HepG2 (cell line): ENCODE data around the gene MTOR. TPM values are rescaled to one million over a fixed set of nuclear protein-coding genes. Genes with fewer than 3 reads are reported as not detected.

Experiments used
- CAMTA2 ChIP-seq: sonication (generic); formaldehyde crosslinking; IDR thresholded peaks from 2 replicates; pipeline ENCODE4 v1.4.0; 2020; ENCODE audit warnings: mild to moderate bottlenecking, missing genetic modification reagents, borderline replicate concordance
- DNMT1 ChIP-seq: sonication (generic); formaldehyde crosslinking; IDR thresholded peaks from 2 replicates; pipeline ENCODE4 v1.5.1; 2020; ENCODE audit warnings: mild to moderate bottlenecking, missing genetic modification reagents
- FOSL2 ChIP-seq: sonication (generic); formaldehyde crosslinking; IDR thresholded peaks from 2 replicates; pipeline ENCODE4 v1.4.0; 2020; ENCODE audit warnings: missing genetic modification reagents
- FOXP4 ChIP-seq: sonication (generic); formaldehyde crosslinking; IDR thresholded peaks from 2 replicates; pipeline ENCODE4 v1.4.0; 2020; ENCODE audit warnings: missing genetic modification reagents
- GABPB1 ChIP-seq: IDR thresholded peaks from 2 replicates; pipeline ENCODE4 v1.6.1; 2016; ENCODE audit warnings: mild to moderate bottlenecking, missing genetic modification reagents, moderate library complexity, missing compliant biosample characterization
- GMEB1 ChIP-seq: sonication (generic); formaldehyde crosslinking; IDR thresholded peaks from 2 replicates; pipeline ENCODE4 v1.5.1; 2020; ENCODE audit warnings: missing genetic modification reagents, mild to moderate bottlenecking, borderline replicate concordance
- KDM5A ChIP-seq: fragments of 200-600 bp; sonication (generic); IDR thresholded peaks from 2 replicates; pipeline ENCODE4 v1.7.0; 2018; ENCODE audit warnings: antibody characterized with exemption, mild to moderate bottlenecking, low read length, borderline replicate concordance
- MBD4 ChIP-seq: IDR thresholded peaks from 2 replicates; pipeline ENCODE4 v1.6.1; 2012; ENCODE audit warnings: low read length, inconsistent platforms, borderline replicate concordance
- SCMH1 ChIP-seq: sonication (generic); formaldehyde crosslinking; IDR thresholded peaks from 2 replicates; pipeline ENCODE4 v1.9.0; 2021; ENCODE audit warnings: missing genetic modification reagents, mild to moderate bottlenecking, borderline replicate concordance
- SP140L ChIP-seq: sonication (generic); formaldehyde crosslinking; IDR thresholded peaks from 2 replicates; pipeline ENCODE4 v1.4.0; 2020; ENCODE audit warnings: missing genetic modification reagents, borderline replicate concordance
- STAT6 ChIP-seq: sonication (generic); formaldehyde crosslinking; IDR thresholded peaks from 2 replicates; pipeline ENCODE4 v1.4.0; 2020; ENCODE audit warnings: missing genetic modification reagents, mild to moderate bottlenecking, borderline replicate concordance
- TMF1 ChIP-seq: sonication (generic); formaldehyde crosslinking; IDR thresholded peaks from 2 replicates; pipeline ENCODE4 v1.8.1; 2022; ENCODE audit warnings: low read depth, missing genetic modification reagents
- TOE1 ChIP-seq: sonication (generic); formaldehyde crosslinking; IDR thresholded peaks from 2 replicates; pipeline ENCODE4 v1.4.0; 2020; ENCODE audit warnings: mild to moderate bottlenecking, missing genetic modification reagents
- ZNF20 ChIP-seq: sonication (generic); formaldehyde crosslinking; IDR thresholded peaks from 2 replicates; pipeline ENCODE4 v1.4.0; 2020; ENCODE audit warnings: mild to moderate bottlenecking, moderate library complexity, missing genetic modification reagents
- ZNF224 ChIP-seq: sonication (generic); formaldehyde crosslinking; IDR thresholded peaks from 2 replicates; pipeline ENCODE4 v1.5.0; 2020; ENCODE audit warnings: mild to moderate bottlenecking, missing genetic modification reagents
- ZNF770 ChIP-seq: sonication (generic); formaldehyde crosslinking; IDR thresholded peaks from 2 replicates; pipeline ENCODE4 v1.5.0; 2020; ENCODE audit warnings: mild to moderate bottlenecking, missing genetic modification reagents
- ZNF841 ChIP-seq: sonication (generic); formaldehyde crosslinking; IDR thresholded peaks from 2 replicates; pipeline ENCODE4 v1.8.1; 2023; ENCODE audit warnings: missing genetic modification reagents, borderline replicate concordance
- polyA plus RNA-seq, 8 experiments: library from polyadenylated mRNA; depleted of rRNA in 3 of 8; stranded (reverse) in 7 of 8; unstranded in 1 of 8; fragments of >200 nt; fragmentation: Illumina TruSeq in 4 of 8; extraction: Trizol in 4 of 8; gene quantifications; 2 replicates each; pipeline versions ENCODE4 v1.2.1 to v1.2.3, GENCODE V29; 2011 to 2016; ENCODE audit warnings: low read depth in 4 of 8, missing spikeins in 1 of 8, mixed read lengths in 1 of 8; ENCODE audit not compliant: insufficient read depth in 1 of 8
- total RNA-seq, 5 experiments: library from RNA; depleted of rRNA; stranded (reverse); fragments of >200 nt; fragmentation: Illumina TruSeq; extraction: Trizol; gene quantifications; 2 replicates each; pipeline ENCODE4 v1.2.3, GENCODE V29; 2016; ENCODE audit warnings: low read depth in 1 of 5
- TF ChIP-seq, protein P1 (sequence below): sonication (generic); formaldehyde crosslinking; IDR thresholded peaks from 2 replicates; pipeline ENCODE4 v1.8.0; 2022; ENCODE audit warnings: missing genetic modification reagents, mild to moderate bottlenecking, inconsistent platforms, borderline replicate concordance

MTOR gene
- total and polyA plus RNA-seq, 2 of the 13 experiments (the other 11 are each of a cell fraction or from before 2014, with no cell fraction given): 24.6 to 34.6 TPM

GRCh38 chr1:11262171-11263049 is at the start of gene MTOR (continued):
- no peak for TF ChIP-seq TMF1 (CRISPR knock-in tag)
- peak; percentile 65; the same call in 1 of the 2 replicates for TF ChIP-seq GMEB1 (CRISPR knock-in tag)
- TF ChIP-seq SP140L: no peak
- TF ChIP-seq ZNF841 (CRISPR knock-in tag): no peak
- no peak for TF ChIP-seq ZNF770 (CRISPR knock-in tag)
- no peak for TF ChIP-seq TOE1 (CRISPR knock-in tag)
- TF ChIP-seq SCMH1: no peak
- TF ChIP-seq CAMTA2: no peak
- TF ChIP-seq, protein P1, sequence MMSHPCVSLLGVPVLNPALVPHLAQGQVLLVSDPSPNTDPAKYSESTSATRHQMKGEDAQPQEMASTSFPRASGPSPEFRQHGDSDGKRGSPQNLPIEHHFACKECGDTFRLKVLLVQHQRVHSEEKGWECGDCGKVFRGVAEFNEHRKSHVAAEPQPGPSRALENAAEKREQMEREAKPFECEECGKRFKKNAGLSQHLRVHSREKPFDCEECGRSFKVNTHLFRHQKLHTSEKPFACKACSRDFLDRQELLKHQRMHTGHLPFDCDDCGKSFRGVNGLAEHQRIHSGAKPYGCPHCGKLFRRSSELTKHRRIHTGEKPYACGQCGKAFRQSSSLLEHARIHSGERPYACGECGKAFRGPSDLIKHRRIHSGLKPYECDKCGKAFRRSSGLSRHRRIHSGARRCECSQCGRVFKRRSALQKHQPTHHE (CRISPR knock-in tag): no peak; the same call in 1 of the 2 replicates
- peak; percentile 54; the same call in 1 of the 2 replicates for TF ChIP-seq FOSL2 (CRISPR knock-in tag)
- TF ChIP-seq FOXP4: 0 out of 2 replicates have a peak, but pooled peaks have one; percentile 30
- peak; percentile 98 for TF ChIP-seq GABPB1
- peak; percentile 89 for TF ChIP-seq KDM5A
- no peak for TF ChIP-seq ZNF224 (CRISPR knock-in tag)
- no peak for TF ChIP-seq STAT6 (CRISPR knock-in tag)
- TF ChIP-seq ZNF20 (CRISPR knock-in tag): no peak
- TF ChIP-seq DNMT1: no peak
- no peak for TF ChIP-seq MBD4
